SK-N-SH (cell line): ENCODE measurements around the gene SIGLEC12. TPM values are rescaled to one million over a fixed set of nuclear protein-coding genes. Genes with fewer than 3 reads are reported as not detected.
"Not testable (repeated sequence)": the region's sequence is repeated elsewhere in the genome, so short reads cannot be mapped to it uniquely, and the experiment has no call there.

ENCODE experiments used
- CTCF ChIA-PET: fragments of 300-600, 350-600 bp; formaldehyde crosslinking; extraction: SDS; loops from one replicate; lab custom pipeline; 2021; lab: Yijun Ruan, JAX
- POLR2A ChIA-PET: fragments of 350-600 bp; sonication (Branson Sonifier 250); formaldehyde crosslinking; extraction: SDS; loops from one replicate; lab custom pipeline; 2020; ENCODE audit warnings: antibody characterized with exemption, inconsistent platforms; lab: Yijun Ruan, JAX
- DNase-seq: peaks from one replicate; pipeline ENCODE4 v3.0.0; 2012
- H2AFZ ChIP-seq: fragments of 200-600 bp; sonication (generic); 2 replicates; pipeline ENCODE4 v1.8.1; 2016; ENCODE audit warnings: antibody characterized with exemption, mild to moderate bottlenecking, low read depth
- H3F3A ChIP-seq: fragments of 200-600 bp; sonication (generic); replicated peaks from 2 replicates; pipeline ENCODE3; 2016; ENCODE audit warnings: antibody characterized with exemption, mild to moderate bottlenecking; ENCODE audit not compliant: insufficient read depth
- H3K27ac ChIP-seq, 2 experiments: fragments of 200-500 bp in 1 of 2; fragments of 200-600 bp in 1 of 2; sonication (Bioruptor generic) in 1 of 2; sonication (generic), shearing (Covaris generic) in 1 of 2; 2 replicates each; pipeline versions ENCODE4 v1.5.1 to v1.6.1; 2014 to 2016; ENCODE audit warnings: low read depth in 2 of 2, inconsistent platforms in 1 of 2, low read length in 1 of 2, mild to moderate bottlenecking in 1 of 2, mixed read lengths in 1 of 2
- H3K27me3 ChIP-seq: fragments of 200-600 bp; sonication (generic), shearing (Covaris generic); 2 replicates; pipeline ENCODE4 v1.6.1; 2016; ENCODE audit warnings: mixed run types; ENCODE audit not compliant: insufficient read depth
- H3K36me3 ChIP-seq, 2 experiments: fragments of 200-500 bp in 1 of 2; fragments of 200-600 bp in 1 of 2; sonication (Bioruptor generic) in 1 of 2; sonication (generic) in 1 of 2; replicated peaks in 1 of 2; 2 replicates each; pipeline versions ENCODE3 to v1.5.1; 2014 to 2016; ENCODE audit warnings: low read length in 1 of 2, mild to moderate bottlenecking in 1 of 2; ENCODE audit not compliant: insufficient read depth in 2 of 2, control insufficient read depth in 1 of 2
- H3K4me1 ChIP-seq, 2 experiments: fragments of 200-500 bp in 1 of 2; fragments of 200-600 bp in 1 of 2; sonication (Bioruptor generic) in 1 of 2; sonication (generic), shearing (Covaris generic) in 1 of 2; 2 replicates each; pipeline versions ENCODE4 v1.5.1 to v1.6.1; 2014 to 2016; ENCODE audit warnings: low read depth in 1 of 2, low read length in 1 of 2, mixed run types in 1 of 2; ENCODE audit not compliant: insufficient read depth in 2 of 2, control insufficient read depth in 1 of 2
- H3K4me2 ChIP-seq: fragments of 200-600 bp; sonication (generic), shearing (Covaris generic); 2 replicates; pipeline ENCODE4 v1.6.1; 2017; ENCODE audit warnings: mixed run types
- H3K4me3 ChIP-seq, 2 experiments: fragments of 200-500 bp in 1 of 2; fragments of 200-600 bp in 1 of 2; sonication (Bioruptor generic) in 1 of 2; sonication (generic), shearing (Covaris generic) in 1 of 2; 2 replicates each; pipeline versions ENCODE4 v1.5.1 to v1.8.1; 2014 to 2016; ENCODE audit warnings: low read depth in 2 of 2, inconsistent platforms in 1 of 2, low read length in 1 of 2, mild to moderate bottlenecking in 1 of 2, mixed read lengths in 1 of 2, moderate library complexity in 1 of 2
- H3K79me2 ChIP-seq: fragments of 200-600 bp; sonication (generic); 2 replicates; pipeline ENCODE4 v1.8.1; 2017; ENCODE audit warnings: mild to moderate bottlenecking; ENCODE audit not compliant: insufficient read depth
- H3K9ac ChIP-seq: fragments of 200-600 bp; sonication (generic); 2 replicates; pipeline ENCODE4 v1.6.1; 2017; ENCODE audit warnings: mixed run types
- H3K9me2 ChIP-seq: fragments of 200-600 bp; sonication (generic); 2 replicates; pipeline ENCODE4 v1.6.1; 2017; ENCODE audit warnings: mixed run types
- H3K9me3 ChIP-seq: fragments of 200-600 bp; sonication (generic); 2 replicates; pipeline ENCODE4 v1.6.1; 2017; ENCODE audit warnings: mixed run types, mild to moderate bottlenecking, moderate library complexity
- H4K20me1 ChIP-seq: fragments of 200-600 bp; sonication (generic); 2 replicates; pipeline ENCODE4 v1.6.1; 2017; ENCODE audit warnings: mild to moderate bottlenecking, mixed run types; ENCODE audit not compliant: insufficient read depth
- CHD2 ChIP-seq: fragments of 150-350 bp; IDR thresholded peaks from 2 replicates; pipeline ENCODE4 v1.6.1; 2018; ENCODE audit warnings: low read length; ENCODE audit not compliant: partially characterized antibody
- EP300 ChIP-seq, 2 experiments: IDR thresholded peaks; 2 replicates each; pipeline versions ENCODE4 v1.4.0 to v1.6.1; 2012; ENCODE audit warnings: borderline replicate concordance in 1 of 2, low read depth in 1 of 2, low read length in 1 of 2
- GABPA ChIP-seq: IDR thresholded peaks from 2 replicates; pipeline ENCODE4 v1.4.0; 2012; ENCODE audit warnings: low read depth, mild to moderate bottlenecking
- RAD21 ChIP-seq: IDR thresholded peaks from 2 replicates; pipeline ENCODE4 v1.6.1; 2012; ENCODE audit warnings: mild to moderate bottlenecking, low read length
- RCOR1 ChIP-seq: fragments of 150-350 bp; IDR thresholded peaks from 2 replicates; pipeline ENCODE4 v1.6.1; 2017; ENCODE audit warnings: antibody characterized with exemption, low read length
- RXRA ChIP-seq: IDR thresholded peaks from 2 replicates; pipeline ENCODE4 v1.4.0; 2012; ENCODE audit warnings: low read depth, mild to moderate bottlenecking, borderline replicate concordance
- TCF12 ChIP-seq: IDR thresholded peaks from 2 replicates; pipeline ENCODE4 v1.4.0; 2012
- WGBS: methylation state at CpG from one replicate; pipeline ENCODE4 v1.1.6; 2017; ENCODE audit warnings: low lambda C conversion rate; 5-methylcytosine and 5-hydroxymethylcytosine counted together
- polyA plus RNA-seq, 3 experiments: library from polyadenylated mRNA; depleted of rRNA; stranded (reverse); fragments of >200 nt; gene quantifications; 2 replicates each; pipeline ENCODE4 v1.2.3, GENCODE V29; 2012
- TF ChIP-seq, protein P1 (sequence below): IDR thresholded peaks from 2 replicates; pipeline ENCODE4 v1.6.1; 2012; ENCODE audit warnings: mild to moderate bottlenecking, low read depth, low read length, moderate library complexity
- TF ChIP-seq, protein P2 (sequence below): IDR thresholded peaks from 2 replicates; pipeline ENCODE4 v1.4.0; 2012; ENCODE audit warnings: low read depth, borderline replicate concordance

The SIGLEC12 gene
- polyA plus RNA-seq, 1 of the 3 experiments (the other 2 are of a cell fraction) = not detected

GRCh38 chr19:51448411-51449016 is 53.1 kb downstream of the SIGLEC12 start (continued):
- TF ChIP-seq, protein P1, sequence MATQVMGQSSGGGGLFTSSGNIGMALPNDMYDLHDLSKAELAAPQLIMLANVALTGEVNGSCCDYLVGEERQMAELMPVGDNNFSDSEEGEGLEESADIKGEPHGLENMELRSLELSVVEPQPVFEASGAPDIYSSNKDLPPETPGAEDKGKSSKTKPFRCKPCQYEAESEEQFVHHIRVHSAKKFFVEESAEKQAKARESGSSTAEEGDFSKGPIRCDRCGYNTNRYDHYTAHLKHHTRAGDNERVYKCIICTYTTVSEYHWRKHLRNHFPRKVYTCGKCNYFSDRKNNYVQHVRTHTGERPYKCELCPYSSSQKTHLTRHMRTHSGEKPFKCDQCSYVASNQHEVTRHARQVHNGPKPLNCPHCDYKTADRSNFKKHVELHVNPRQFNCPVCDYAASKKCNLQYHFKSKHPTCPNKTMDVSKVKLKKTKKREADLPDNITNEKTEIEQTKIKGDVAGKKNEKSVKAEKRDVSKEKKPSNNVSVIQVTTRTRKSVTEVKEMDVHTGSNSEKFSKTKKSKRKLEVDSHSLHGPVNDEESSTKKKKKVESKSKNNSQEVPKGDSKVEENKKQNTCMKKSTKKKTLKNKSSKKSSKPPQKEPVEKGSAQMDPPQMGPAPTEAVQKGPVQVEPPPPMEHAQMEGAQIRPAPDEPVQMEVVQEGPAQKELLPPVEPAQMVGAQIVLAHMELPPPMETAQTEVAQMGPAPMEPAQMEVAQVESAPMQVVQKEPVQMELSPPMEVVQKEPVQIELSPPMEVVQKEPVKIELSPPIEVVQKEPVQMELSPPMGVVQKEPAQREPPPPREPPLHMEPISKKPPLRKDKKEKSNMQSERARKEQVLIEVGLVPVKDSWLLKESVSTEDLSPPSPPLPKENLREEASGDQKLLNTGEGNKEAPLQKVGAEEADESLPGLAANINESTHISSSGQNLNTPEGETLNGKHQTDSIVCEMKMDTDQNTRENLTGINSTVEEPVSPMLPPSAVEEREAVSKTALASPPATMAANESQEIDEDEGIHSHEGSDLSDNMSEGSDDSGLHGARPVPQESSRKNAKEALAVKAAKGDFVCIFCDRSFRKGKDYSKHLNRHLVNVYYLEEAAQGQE = no peak
- TF ChIP-seq CHD2 = no peak
- TF ChIP-seq, protein P2, sequence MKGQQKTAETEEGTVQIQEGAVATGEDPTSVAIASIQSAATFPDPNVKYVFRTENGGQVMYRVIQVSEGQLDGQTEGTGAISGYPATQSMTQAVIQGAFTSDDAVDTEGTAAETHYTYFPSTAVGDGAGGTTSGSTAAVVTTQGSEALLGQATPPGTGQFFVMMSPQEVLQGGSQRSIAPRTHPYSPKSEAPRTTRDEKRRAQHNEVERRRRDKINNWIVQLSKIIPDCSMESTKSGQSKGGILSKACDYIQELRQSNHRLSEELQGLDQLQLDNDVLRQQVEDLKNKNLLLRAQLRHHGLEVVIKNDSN = no peak

- Histone ChIP-seq H3K27me3 (peaks cover 58% of the 10 kb centered on the region), H4K20me1 (no peaks in the 10 kb centered on the region), H3K4me2 (no peak overlapping the region), H3K4me1 (no peaks in the 10 kb centered on the region), H3K36me3 (no peaks in the 10 kb centered on the region), H3F3A (no peaks in the 10 kb centered on the region), H2AFZ (no peak overlapping the region), H3K9me2 (no peaks in the 10 kb centered on the region), H3K9ac (no peak overlapping the region), H3K27ac (no peak overlapping the region), H3K4me3 (no peak overlapping the region), H3K79me2 (no peaks in the 10 kb centered on the region), H3K9me3 (no peaks in the 10 kb centered on the region)
- 13% methylated on average over 7 of the region's 7 CpGs for WGBS
- POLR2A ChIA-PET = no interaction called here
- TF ChIP-seq RXRA (no peak), RAD21 (no peak), TCF12 (no peak), GABPA (no peak), EP300 (IDR thresholded peaks at IDR 0.05; ENCODE audit: borderline replicate concordance in 1 of 2, low read depth in 1 of 2, low read length in 1 of 2) (no peak), RCOR1 (no peak)
- DNase-seq = no peak
- CTCF ChIA-PET = interaction anchor here (0.5 to 0.6 kb wide), 2 partner anchors 24 to 593 kb away, joined by 3 read pairs; partner anchors contain the start of gene KLK3
Measured at GRCh38 chr19:51448011-51448410, 53.6 kb downstream of the SIGLEC12 start.

DNA sequence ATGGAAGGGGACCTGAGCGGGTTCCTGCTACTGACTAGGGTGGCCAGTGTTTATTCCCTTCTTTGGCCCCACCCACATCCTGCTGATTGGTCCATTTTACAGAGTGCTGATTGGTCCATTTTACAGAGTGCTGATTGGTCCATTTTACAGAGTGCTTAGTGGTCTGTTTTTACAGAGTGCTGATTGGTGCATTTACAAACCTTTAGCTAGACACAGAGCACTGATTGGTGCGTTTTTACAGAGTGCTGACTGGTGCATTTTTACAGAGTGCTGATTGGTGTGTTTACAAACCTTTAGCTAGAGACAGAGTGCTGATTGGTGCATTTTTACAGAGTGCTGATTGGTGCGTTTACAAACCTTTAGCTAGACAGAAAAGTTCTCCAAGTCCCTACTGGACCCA is 54.1 kb downstream of the SIGLEC12 start:
- H3K4me1 ChIP-seq, DNase-seq, H4K20me1 ChIP-seq, H3K79me2 ChIP-seq, H3F3A ChIP-seq, H3K27ac ChIP-seq, H3K9ac ChIP-seq, H3K9me2 ChIP-seq, H3K4me2 ChIP-seq, H3K36me3 ChIP-seq, POLR2A ChIA-PET, H3K4me3 ChIP-seq, H2AFZ ChIP-seq, H3K9me3 ChIP-seq: not testable (repeated sequence)
- CTCF ChIA-PET = interaction anchor here (0.5 to 1.8 kb wide), 3 partner anchors 25 to 593 kb away, joined by 3 to 6 read pairs (median 3); partner anchors contain the start of gene KLK3
- 10% methylated on average over 3 of the region's 3 CpGs for WGBS
- H3K27me3 ChIP-seq = peaks cover 59% of the 10 kb centered on the region
